GM12878 (cell line): ENCODE data around the gene CDCA5. TPM values are rescaled to one million over a fixed set of nuclear protein-coding genes. Genes with fewer than 3 reads are reported as not detected.

Source experiments
- ATAC-seq: fragments of 200-7000 bp; cut with Tn5 transposase; 3 replicates; pipeline ENCODE4 v1.9.1; 2020; ENCODE audit warnings: mild to moderate bottlenecking, moderate library complexity
- BruUV-seq: library from RNA; stranded (reverse); fragments of 400-500 nt; replicated peaks from 2 replicates; lab custom pipeline; 2021; lab: Mats Ljungman, UMichigan
- CTCF ChIA-PET: fragments of 300-600 bp; sonication (Branson Sonifier 250); formaldehyde crosslinking; extraction: SDS; loops from one replicate; lab custom pipeline; 2021; ENCODE audit warnings: inconsistent platforms; lab: Yijun Ruan, JAX
- POLR2A ChIA-PET: fragments of 350-600 bp; formaldehyde crosslinking; extraction: SDS; loops from one replicate; lab custom pipeline; 2021; ENCODE audit warnings: inconsistent platforms; lab: Charles Lee
- RAD21 ChIA-PET: fragments of 300-600 bp; sonication (Branson Sonifier 250); formaldehyde crosslinking; loops from one replicate; lab custom pipeline; 2023; ENCODE audit warnings: antibody characterized with exemption; ENCODE audit not compliant: unreplicated experiment; lab: Charles Lee
- SMC1A ChIA-PET: fragments of 300-600 bp; sonication (Branson Sonifier 250); formaldehyde crosslinking; loops from one replicate; lab custom pipeline; 2023; ENCODE audit not compliant: unreplicated experiment, uncharacterized antibody; lab: Charles Lee
- DNase-seq: peaks from one replicate; pipeline ENCODE4 v3.0.0-alpha.2; 2011; ENCODE audit warnings: low read depth, low spot score
- FAIRE-seq: peaks from 3 replicates; lab custom pipeline; 2011; peaks lifted over from hg19 to GRCh38; lab: Jason Lieb, UNC
- H2AFZ ChIP-seq: 2 replicates; pipeline ENCODE4 v1.6.0; 2011; ENCODE audit warnings: low read depth, low read length, control low read depth; ENCODE audit not compliant: control insufficient read depth
- H3K27ac ChIP-seq: 2 replicates; pipeline ENCODE4 v1.5.1; 2011; ENCODE audit warnings: control low read depth; ENCODE audit not compliant: control insufficient read depth, insufficient read depth
- H3K27me3 ChIP-seq, 2 experiments: replicated peaks in 1 of 2; 2 replicates each; pipeline versions ENCODE4 v1.6.0 to v1.6.1; 2011; ENCODE audit warnings: low read length in 1 of 2; ENCODE audit not compliant: control insufficient read depth in 2 of 2, insufficient read depth in 2 of 2
- H3K36me3 ChIP-seq, 2 experiments: 2 replicates each; pipeline ENCODE4 v1.5.1; 2011; ENCODE audit warnings: low read length in 1 of 2; ENCODE audit not compliant: control insufficient read depth in 2 of 2, insufficient read depth in 2 of 2
- H3K4me1 ChIP-seq: 2 replicates; pipeline ENCODE4 v1.6.1; 2011; ENCODE audit warnings: mild to moderate bottlenecking, low read length, moderate library complexity, mixed read lengths; ENCODE audit not compliant: control insufficient read depth, insufficient read depth
- H3K4me2 ChIP-seq: 2 replicates; pipeline ENCODE4 v1.6.0; 2011; ENCODE audit warnings: control low read depth; ENCODE audit not compliant: control insufficient read depth, insufficient read depth
- H3K4me3 ChIP-seq: fragments of 200-600 bp; sonication (generic); 2 replicates; pipeline ENCODE4 v1.5.1; 2016
- H3K79me2 ChIP-seq: 2 replicates; pipeline ENCODE4 v1.6.0; 2011; ENCODE audit warnings: low read length; ENCODE audit not compliant: control insufficient read depth, insufficient read depth
- H3K9ac ChIP-seq: 2 replicates; pipeline ENCODE4 v1.8.0; 2011; ENCODE audit warnings: low read length, control low read depth, mixed read lengths; ENCODE audit not compliant: control insufficient read depth, insufficient read depth
- H3K9me3 ChIP-seq: replicated peaks from 3 replicates; pipeline ENCODE4 v1.5.1; 2011; ENCODE audit warnings: mild to moderate bottlenecking, low read length; ENCODE audit not compliant: control insufficient read depth, insufficient read depth
- H4K20me1 ChIP-seq: 2 replicates; pipeline ENCODE4 v1.6.0; 2011; ENCODE audit not compliant: control insufficient read depth, insufficient read depth
- FOS ChIP-seq: IDR thresholded peaks from 3 replicates; pipeline ENCODE4 v1.6.1; 2011; ENCODE audit warnings: borderline replicate concordance; ENCODE audit not compliant: insufficient read length; ENCODE audit errors: extremely low read depth
- HDGF ChIP-seq: fragments of 450-650 bp; IDR thresholded peaks from 2 replicates; pipeline ENCODE4 v1.6.1; 2016; ENCODE audit warnings: antibody characterized with exemption
- POLR2A ChIP-seq: IDR thresholded peaks from 2 replicates; pipeline ENCODE4 v1.6.1; 2011; ENCODE audit warnings: low read depth, mild to moderate bottlenecking, low read length
- POLR2AphosphoS2 ChIP-seq: IDR thresholded peaks from 2 replicates; pipeline ENCODE4 v1.6.1; 2011; ENCODE audit warnings: low read depth, mild to moderate bottlenecking, low read length, improper control_type of control experiment, moderate library complexity
- RUNX3 ChIP-seq: IDR thresholded peaks from 2 replicates; pipeline ENCODE4 v1.6.1; 2012; ENCODE audit warnings: low read length, inconsistent platforms
- SPI1 ChIP-seq: IDR thresholded peaks from 2 replicates; pipeline ENCODE4 v1.6.1; 2011; ENCODE audit warnings: low read depth, mild to moderate bottlenecking, low read length, moderate library complexity, borderline replicate concordance; ENCODE audit not compliant: insufficient read depth
- SREBF2 ChIP-seq: IDR thresholded peaks from 2 replicates; pipeline ENCODE4 v1.6.1; 2012; ENCODE audit warnings: mild to moderate bottlenecking, low read length
- STAT1 ChIP-seq: fragments of 450-650 bp; conservative IDR thresholded peaks from 2 replicates; pipeline ENCODE4 v1.6.1; 2014; ENCODE audit warnings: antibody characterized with exemption, mild to moderate bottlenecking
- YY1 ChIP-seq: IDR thresholded peaks from 2 replicates; pipeline ENCODE4 v1.6.1; 2011; ENCODE audit warnings: low read depth, mild to moderate bottlenecking, low read length
- WGBS: methylation state at CpG from one replicate; pipeline ENCODE4 v1.1.6; 2016; ENCODE audit warnings: low lambda C conversion rate; ENCODE audit not compliant: insufficient replicate concordance, insufficient coverage; ENCODE audit errors: missing lambda C conversion rate; 5-methylcytosine and 5-hydroxymethylcytosine counted together
- in situ Hi-C: fragments of 300-500 bp; cut with MboI; formaldehyde crosslinking; loops from 9 replicates; pipeline ENCODE4 v1.14.3; 2018; ENCODE audit warnings: mixed read lengths
- intact Hi-C: fragments of 100-400 bp; cut with micrococcal nuclease; formaldehyde crosslinking; loops from one replicate; pipeline ENCODE4 v1.14.2; 2022; ENCODE audit not compliant: unreplicated experiment
- polyA plus RNA-seq, 11 experiments: library from polyadenylated mRNA; depleted of rRNA in 4 of 11; unstranded in 6 of 11; stranded (reverse) in 5 of 11; fragments of >200 nt; fragmentation: Nextera tagmentation in 4 of 11; fragmentation: Illumina TruSeq in 1 of 11; extraction: Ambion mirVana in 4 of 11; extraction: Trizol in 1 of 11; gene quantifications; 1 replicate in 1 of 11; 2 replicates in 10 of 11; pipeline versions ENCODE4 v1.2.1 to v1.2.3, GENCODE V29; 2011 to 2016; ENCODE audit warnings: inconsistent platforms in 2 of 11, missing spikeins in 2 of 11, low read depth in 1 of 11
- total RNA-seq, 4 experiments: library from RNA; depleted of rRNA in 3 of 4; stranded (reverse); fragments of >200 nt in 3 of 4; fragmentation: Illumina TruSeq in 1 of 4; extraction: Trizol in 1 of 4; gene quantifications; 2 replicates each; pipeline versions ENCODE4 v1.2.1 to v1.2.3, GENCODE V29; 2013 to 2021
- TF ChIP-seq, protein P1 (sequence below): IDR thresholded peaks from 2 replicates; pipeline ENCODE4 v1.6.1; 2012; ENCODE audit warnings: low read depth, low read length, improper control_type of control experiment

CDCA5 gene
- total and polyA plus RNA-seq, 10 of the 15 experiments (the other 5 are each of a cell fraction or from before 2014, with no cell fraction given) = 21.2 to 107 (median 64.9) TPM

DNA sequence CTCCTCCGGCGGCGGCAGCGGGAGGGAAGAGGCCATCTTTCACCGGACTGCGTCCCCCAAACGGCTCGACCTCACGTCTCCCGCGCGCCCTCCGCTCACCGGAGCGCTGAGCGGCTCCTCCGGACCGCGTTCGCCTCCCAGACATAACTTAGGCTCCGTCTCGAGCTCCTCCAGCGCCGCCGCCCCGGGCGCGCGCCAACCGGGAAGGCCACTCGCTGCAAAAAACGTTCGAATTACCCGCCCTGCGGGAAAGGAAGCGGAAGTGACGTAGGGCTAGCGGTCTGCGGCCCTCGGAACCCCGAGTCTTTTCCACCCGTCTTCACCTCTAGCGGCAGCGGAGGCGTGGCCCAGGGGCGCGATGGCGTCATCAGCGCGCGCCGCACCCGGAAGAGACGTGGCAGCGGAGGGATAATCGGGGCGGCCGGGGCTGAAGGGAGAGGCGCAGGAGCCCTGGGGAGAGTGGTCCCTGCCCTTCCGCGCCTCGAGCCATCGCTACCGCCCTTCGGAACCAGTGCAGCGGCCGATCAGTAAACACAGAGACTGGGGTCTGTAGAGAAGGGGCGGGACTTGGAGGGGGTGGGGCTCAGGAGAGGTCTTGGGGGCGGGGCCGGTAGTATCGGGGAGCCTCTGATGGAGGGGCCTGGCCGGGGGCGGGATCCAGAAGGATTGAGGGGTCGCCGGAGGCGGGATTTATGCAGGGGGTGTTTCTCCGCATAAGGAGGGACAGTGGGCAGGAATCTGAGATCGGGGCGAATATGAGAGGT, at the start of gene CDCA5, which contains the start of gene ZFPL1 (continued):
- TF ChIP-seq STAT1 = peak; percentile 94; the same call in 1 of the 2 replicates
- TF ChIP-seq, all 136 proteins: peak for 66

DNA sequence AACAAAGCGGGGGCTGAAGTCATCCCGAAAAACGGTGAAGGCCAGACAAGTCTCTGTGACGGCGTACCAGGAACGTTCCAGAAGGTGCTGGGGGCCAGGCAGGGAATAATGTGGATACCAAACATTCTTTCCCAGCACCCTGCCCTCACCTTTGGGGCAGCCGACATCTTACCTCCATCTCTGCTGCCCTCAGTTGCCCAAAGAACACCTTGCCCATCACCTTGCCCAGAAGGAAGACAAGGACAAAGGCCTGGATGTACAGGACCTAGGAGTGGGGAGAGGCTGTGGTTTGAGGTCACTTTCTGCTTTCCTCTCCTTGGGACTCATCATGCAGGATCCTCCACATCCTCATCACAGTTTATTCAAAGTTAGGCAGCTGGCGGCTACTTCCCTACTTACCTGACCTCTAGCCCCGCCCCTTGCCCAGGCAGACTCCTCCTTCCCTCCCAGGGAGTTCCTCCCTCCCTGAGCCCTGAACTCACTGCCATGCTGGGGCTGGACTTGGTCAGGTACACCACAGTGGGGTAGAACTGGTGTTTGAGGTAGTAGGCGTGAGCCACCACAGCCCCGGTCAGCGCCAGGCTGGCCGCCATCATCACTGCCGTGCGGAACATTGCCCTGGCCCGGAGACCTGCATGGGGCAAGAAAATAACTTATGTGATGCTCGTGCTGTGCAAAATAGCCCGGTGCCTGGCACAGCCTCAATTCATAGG, 49.3 kb upstream of the CDCA5 start:
- intact Hi-C loops (loop anchor here (5.0 to 10.0 kb wide), 2 partner anchors 49 to 122 kb away; partner anchors contain the start of gene CAPN1), in situ Hi-C loops (no loop called here)
- ChIA-PET CTCF (interaction anchor here (0.7 to 6.7 kb wide), 3 partner anchors 12 to 47 kb away, joined by 3 to 40 read pairs (median 29); partner anchors contain the start of genes FAU, MRPL49 and TM7SF2), RAD21 (interaction anchor here (0.5 to 0.9 kb wide), 2 partner anchors 49 to 794 kb away, joined by 3 read pairs; partner anchors contain the start of gene CAPN1), POLR2A (interaction anchor here (0.9 to 3.1 kb wide), 5 partner anchors 8 to 49 kb away, joined by 3 to 16 read pairs (median 3); partner anchors contain the start of genes FAU, MRPL49 and TM7SF2), SMC1A (interaction anchor here (2.4 kb wide), 1 partner anchor 9 kb away, joined by 8 read pairs; no protein-coding TSS in a partner anchor)
- TF ChIP-seq SPI1 = peak; percentile 60; the same call in 1 of the 2 replicates
- TF ChIP-seq HDGF = 0 out of 2 replicates have a peak, but pooled peaks have one; percentile 24
- TF ChIP-seq YY1 = peak; percentile 68
- TF ChIP-seq POLR2A = peak; percentile 74; the same call in 1 of the 2 replicates
- no peak for TF ChIP-seq SREBF2
- TF ChIP-seq POLR2AphosphoS2 = peak; percentile 58; the same call in 1 of the 2 replicates
- no peak for TF ChIP-seq FOS
- TF ChIP-seq, protein P1, sequence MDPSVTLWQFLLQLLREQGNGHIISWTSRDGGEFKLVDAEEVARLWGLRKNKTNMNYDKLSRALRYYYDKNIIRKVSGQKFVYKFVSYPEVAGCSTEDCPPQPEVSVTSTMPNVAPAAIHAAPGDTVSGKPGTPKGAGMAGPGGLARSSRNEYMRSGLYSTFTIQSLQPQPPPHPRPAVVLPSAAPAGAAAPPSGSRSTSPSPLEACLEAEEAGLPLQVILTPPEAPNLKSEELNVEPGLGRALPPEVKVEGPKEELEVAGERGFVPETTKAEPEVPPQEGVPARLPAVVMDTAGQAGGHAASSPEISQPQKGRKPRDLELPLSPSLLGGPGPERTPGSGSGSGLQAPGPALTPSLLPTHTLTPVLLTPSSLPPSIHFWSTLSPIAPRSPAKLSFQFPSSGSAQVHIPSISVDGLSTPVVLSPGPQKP = no peak
- TF ChIP-seq RUNX3 = peak; percentile 15; the same call in 1 of the 2 replicates
- 2% methylated on average over 18 of the region's 18 CpGs for WGBS
- Histone ChIP-seq H3K4me3 (peak overlapping the region; percentile 99), H3K27me3 (no peaks in the 10 kb centered on the region), H3K27ac (peak overlapping the region; percentile 99), H3K4me1 (peaks cover 21% of the 10 kb centered on the region), H3K9ac (peak overlapping the region; percentile 96), H3K79me2 (peaks cover 44% of the 10 kb centered on the region), H3K4me2 (peak overlapping the region; percentile 98), H3K36me3 (peaks cover 15 to 27% of the 10 kb centered on the region in 2 experiments), H2AFZ (peak overlapping the region; percentile 8; the same call in 1 of the 2 replicates), H3K9me3 (no peaks in the 10 kb centered on the region), H4K20me1 (0 out of 2 replicates have a peak, but pooled peaks cover 4% of the 10 kb centered on the region)
- ATAC-seq (peak; percentile 56), DNase-seq (no peak), FAIRE-seq (peak; percentile 57)
- BruUV-seq = TSS peak; percentile 62
